NCI-H2029 (cell line): Measurements from ENCODE around the gene EREG.
"Not testable (repeated sequence)": the region's sequence is repeated elsewhere in the genome, so short reads cannot be mapped to it uniquely, and the experiment has no call there.

Experiments used
- DNase-seq: peaks from one replicate; lab custom pipeline; 2025; lab: John Stamatoyannopoulos, UW

The EREG gene

DNA sequence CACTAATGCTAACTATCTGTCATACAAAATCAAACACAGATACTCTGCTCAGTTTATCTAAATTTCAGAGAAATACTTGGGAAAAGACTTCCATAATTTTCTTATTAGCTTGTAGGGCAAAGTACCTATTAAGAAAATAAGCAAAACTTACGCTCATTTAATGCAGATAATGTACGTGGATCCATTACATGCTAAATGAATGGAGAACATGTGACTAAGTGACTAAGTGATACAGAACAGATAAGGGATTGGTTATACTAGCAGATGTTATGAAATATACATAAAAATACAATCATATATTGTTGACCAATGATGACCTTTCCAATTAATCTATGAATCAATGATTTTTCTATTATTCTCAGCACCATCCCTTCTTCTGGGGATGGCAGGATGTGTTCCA lies 25.7 kb downstream of the EREG start:
- DNase-seq: no peak

- no peak for DNase-seq
Observed at GRCh38 chr4:74391346-74391745, 26.4 kb downstream of the EREG start.

- no peak for DNase-seq
Observed at GRCh38 chr4:74391890-74392475, 27.0 kb downstream of the EREG start.

DNA sequence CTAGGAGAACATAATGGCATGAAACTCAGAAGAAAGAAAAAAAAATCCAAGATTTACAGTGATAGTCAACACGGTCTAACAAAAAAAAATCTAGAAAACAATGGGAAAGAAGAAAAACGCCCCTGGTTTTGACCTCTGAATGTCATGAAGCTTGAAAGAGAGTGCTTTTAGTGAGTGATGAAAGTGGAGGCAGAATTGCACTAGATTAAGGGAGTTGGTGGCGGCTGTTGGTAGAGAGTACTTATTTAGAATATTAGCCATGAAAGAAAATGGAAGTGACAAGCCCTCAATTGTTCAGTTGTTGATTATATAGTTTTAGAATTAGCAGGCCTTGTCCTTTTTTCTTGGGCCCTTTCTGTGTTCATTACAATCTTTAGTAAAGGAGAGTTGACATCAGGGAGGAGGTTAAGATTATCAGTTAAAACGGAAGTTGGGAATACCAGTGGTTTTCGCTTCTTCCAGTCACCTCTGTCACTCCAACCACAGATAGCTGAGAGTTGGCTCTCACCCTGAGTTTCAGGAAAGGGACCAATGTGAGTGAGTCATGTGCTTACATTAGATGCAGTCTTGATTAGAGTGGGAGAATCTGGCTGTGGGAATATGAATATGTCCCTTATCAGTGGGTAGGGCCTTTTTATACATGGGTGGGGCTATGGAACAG lies 29.7 kb downstream of the EREG start:
- no peak for DNase-seq

DNA sequence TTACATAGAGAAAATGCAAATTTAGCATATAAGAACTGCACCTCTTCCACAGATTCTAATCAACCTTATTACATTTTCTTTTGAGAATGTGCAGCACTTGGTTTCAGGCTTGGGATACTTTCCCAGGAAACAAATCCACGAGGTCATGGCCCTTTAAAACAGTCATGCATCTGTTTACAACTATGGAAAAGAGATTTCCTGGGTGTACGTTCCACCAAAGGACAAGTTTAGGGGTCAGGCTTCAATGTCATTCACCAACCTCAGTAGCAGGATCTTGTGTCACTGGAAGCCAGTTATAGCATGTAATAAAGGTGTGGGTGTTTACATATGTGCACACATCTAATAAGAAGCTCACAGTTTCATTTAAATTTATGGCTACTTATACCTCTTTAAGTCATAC lies 30.7 kb downstream of the EREG start:
- no peak for DNase-seq

GRCh38 chr4:74397748-74398426 lies 32.9 kb downstream of the EREG start:
- DNase-seq: no peak

- not testable (repeated sequence) for DNase-seq
Observed at GRCh38 chr4:74398894-74399589, 34.1 kb downstream of the EREG start.

GRCh38 chr4:74400395-74400794 lies 35.5 kb downstream of the EREG start:
- DNase-seq: no peak

- no peak for DNase-seq
Observed at GRCh38 chr4:74402692-74403456, 37.9 kb downstream of the EREG start.

DNA sequence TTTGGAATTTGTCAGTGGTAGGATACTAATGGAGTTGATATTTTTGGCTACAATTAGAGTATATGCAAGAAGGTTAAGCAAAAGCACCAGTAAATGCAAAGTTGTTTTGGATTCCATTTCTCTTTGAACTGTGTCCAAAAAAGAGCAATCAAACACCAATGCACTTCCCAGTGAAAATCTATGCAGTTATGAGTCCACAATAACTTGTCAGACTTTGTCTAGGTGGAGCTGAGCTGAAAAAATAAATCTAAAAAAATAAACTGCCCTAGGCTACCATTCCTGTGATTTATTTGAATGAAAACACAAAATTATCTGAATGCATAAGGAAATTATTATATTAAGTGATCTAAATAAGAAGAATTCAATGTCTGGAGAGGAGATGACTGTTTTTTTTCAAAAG lies 42.9 kb downstream of the EREG start:
- DNase-seq: no peak

GRCh38 chr4:74408639-74409038 lies 43.7 kb downstream of the EREG start:
- DNase-seq: no peak

DNA sequence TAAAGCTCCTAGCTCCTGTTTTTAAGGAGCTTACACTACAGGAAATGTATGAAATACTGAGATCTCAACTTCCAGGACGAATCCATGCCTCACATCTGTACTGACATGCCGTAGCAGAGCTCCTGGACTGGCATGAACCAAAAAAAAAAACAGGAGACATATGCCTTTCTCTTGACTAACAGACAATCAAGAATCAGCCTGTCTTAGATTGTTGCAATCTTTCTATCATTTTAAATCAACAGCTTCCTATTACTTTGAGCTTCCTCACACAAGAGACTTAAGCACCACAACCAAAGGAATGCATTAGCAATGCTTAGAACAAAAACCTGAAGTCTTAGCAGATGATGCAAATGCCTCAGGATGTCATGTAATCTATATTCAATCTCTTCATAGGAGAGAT lies 45.3 kb downstream of the EREG start:
- DNase-seq: no peak

DNA sequence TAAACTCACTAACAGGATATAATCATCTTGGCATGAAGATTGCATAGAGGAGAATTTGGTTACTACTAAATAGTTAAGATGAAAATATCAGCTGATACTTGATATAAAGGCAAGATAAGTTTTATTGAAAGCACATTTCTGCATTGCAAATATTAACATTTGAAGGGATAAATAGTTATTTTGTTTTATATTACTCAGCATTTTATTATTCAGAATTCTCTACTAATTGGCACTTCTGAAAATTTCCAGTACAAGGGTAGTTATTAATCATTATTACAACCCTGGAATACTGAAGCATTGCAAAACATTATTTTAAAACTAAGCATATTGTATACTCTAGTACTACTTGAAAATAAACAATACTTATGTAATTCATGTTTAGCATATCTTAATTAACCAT lies 47.3 kb downstream of the EREG start:
- no peak for DNase-seq

GRCh38 chr4:74413265-74413664 lies 48.3 kb downstream of the EREG start:
- no peak for DNase-seq

- DNase-seq: no peak
Observed at GRCh38 chr4:74414149-74414809, 49.3 kb downstream of the EREG start.

GRCh38 chr4:74415602-74416300 lies 50.8 kb downstream of the EREG start:
- DNase-seq: no peak

DNA sequence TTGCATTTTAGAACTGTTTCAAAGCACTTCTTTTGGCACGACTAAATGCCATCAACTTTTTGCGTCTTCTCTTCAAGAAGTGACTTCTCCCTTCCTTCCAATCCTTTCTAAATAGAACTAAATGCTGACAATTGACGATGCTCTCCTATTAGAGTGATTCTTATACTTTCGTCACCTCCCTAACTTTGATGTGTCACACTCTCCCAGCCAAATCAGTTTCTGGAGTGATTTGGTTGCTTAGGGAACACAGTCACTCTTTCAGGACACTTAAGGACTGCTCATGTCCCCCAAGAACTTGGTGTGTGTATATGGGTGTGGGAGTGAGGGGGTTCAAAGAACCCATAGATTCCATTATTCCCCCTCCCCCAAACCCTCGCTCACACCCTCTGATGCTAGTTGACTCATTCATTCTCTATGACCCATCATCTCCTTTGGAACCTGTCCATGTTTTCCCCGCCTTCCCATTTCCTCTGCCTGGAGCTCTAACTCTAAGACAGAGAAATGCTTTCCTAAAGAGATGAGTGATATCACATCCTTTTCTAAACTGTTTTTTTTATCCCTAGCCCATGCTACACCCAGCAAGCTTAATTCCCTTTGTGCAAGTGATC lies 53.2 kb downstream of the EREG start:
- DNase-seq: no peak

GRCh38 chr4:74420863-74421262 lies 55.9 kb downstream of the EREG start:
- DNase-seq: no peak

DNA sequence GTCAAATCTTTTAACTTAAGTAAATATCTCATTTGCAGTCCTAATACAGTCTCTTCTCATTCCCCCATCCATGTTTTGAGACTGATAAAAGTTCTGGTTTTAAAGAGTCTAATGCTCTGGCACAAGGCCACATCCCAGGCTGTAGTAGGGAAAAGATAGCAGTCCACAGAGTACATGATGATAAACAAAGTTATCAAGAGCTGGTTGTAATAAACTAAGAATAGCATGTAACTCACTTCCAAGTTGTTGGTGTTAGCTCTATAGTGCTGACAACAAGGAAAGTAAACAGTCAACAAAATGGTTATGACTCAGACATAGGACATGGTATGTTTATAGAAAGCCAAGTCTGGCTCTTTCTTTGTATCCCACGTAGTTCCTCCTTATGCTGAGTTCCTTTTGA lies 58.2 kb downstream of the EREG start:
- no peak for DNase-seq

- DNase-seq: no peak
Observed at GRCh38 chr4:74424111-74424510, 59.2 kb downstream of the EREG start.

DNA sequence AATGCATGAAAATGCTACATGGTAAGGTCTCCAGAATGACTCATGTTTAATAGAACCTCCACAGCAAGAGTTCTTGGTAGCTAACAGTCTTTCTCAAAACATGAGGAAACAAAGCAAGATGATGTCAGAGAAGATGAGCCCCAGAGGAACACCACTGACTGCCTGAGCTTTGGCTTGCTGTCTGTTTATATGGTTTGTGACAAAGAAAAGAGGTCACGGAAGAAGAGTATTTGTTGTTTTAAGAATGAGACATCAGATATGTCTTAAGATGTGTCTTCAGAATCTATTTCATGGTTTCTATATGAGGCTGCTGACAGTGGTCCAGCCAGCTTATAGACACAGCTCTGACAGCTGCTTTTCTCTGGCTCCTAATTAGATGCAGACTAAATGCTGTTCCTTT lies 61.2 kb downstream of the EREG start:
- DNase-seq: no peak
